GM06990 (cell line): ENCODE results near the gene CRNN.

Source experiments
- DNase-seq: peaks from one replicate; pipeline ENCODE4 v3.0.0-alpha.2; 2011; ENCODE audit not compliant: insufficient read length; ENCODE audit errors: extremely low read depth
- H3K27me3 ChIP-seq: replicated peaks from 2 replicates; pipeline ENCODE4 v1.6.0; 2011; ENCODE audit warnings: low read length; ENCODE audit not compliant: control insufficient read depth, insufficient read depth
- H3K36me3 ChIP-seq: 2 replicates; pipeline ENCODE4 v1.5.1; 2011; ENCODE audit warnings: low read length; ENCODE audit not compliant: control insufficient read depth, insufficient read depth
- H3K4me3 ChIP-seq: replicated peaks from 2 replicates; pipeline ENCODE4 v1.5.1; 2011; ENCODE audit warnings: low read depth, mild to moderate bottlenecking, control low read depth, low read length
- CTCF ChIP-seq: IDR thresholded peaks from 2 replicates; pipeline ENCODE4 v1.5.1; 2011; ENCODE audit warnings: low read length, control low read depth, mild to moderate bottlenecking, inconsistent platforms; ENCODE audit not compliant: insufficient read depth, poor library complexity, severe bottlenecking

The CRNN gene

GRCh38 chr1:152448496-152448895 is 34.4 kb upstream of the CRNN start:
- no peak for DNase-seq
- no peaks in the 10 kb centered on the region for H3K36me3 ChIP-seq
- TF ChIP-seq CTCF, result no peak
- H3K4me3 ChIP-seq, result no peak overlapping the region
- no peaks in the 10 kb centered on the region; the same call in 1 of the 2 replicates for H3K27me3 ChIP-seq

- H3K36me3 ChIP-seq, result no peaks in the 10 kb centered on the region
- H3K27me3 ChIP-seq, result no peaks in the 10 kb centered on the region; the same call in 1 of the 2 replicates
- DNase-seq, result no peak
- H3K4me3 ChIP-seq, result no peak overlapping the region
- no peak for TF ChIP-seq CTCF
Observed at GRCh38 chr1:152448095-152448494, 34.0 kb upstream of the CRNN start.

GRCh38 chr1:152447484-152447883 is 33.4 kb upstream of the CRNN start:
- no peak overlapping the region for H3K4me3 ChIP-seq
- TF ChIP-seq CTCF, result no peak
- H3K36me3 ChIP-seq, result no peaks in the 10 kb centered on the region
- DNase-seq, result no peak
- no peaks in the 10 kb centered on the region; the same call in 1 of the 2 replicates for H3K27me3 ChIP-seq

- Histone ChIP-seq H3K4me3 (no peak overlapping the region), H3K36me3 (no peaks in the 10 kb centered on the region), H3K27me3 (no peaks in the 10 kb centered on the region; the same call in 1 of the 2 replicates)
- TF ChIP-seq CTCF, result no peak
- DNase-seq, result no peak
Observed at GRCh38 chr1:152444045-152444444, 30.0 kb upstream of the CRNN start.

GRCh38 chr1:152442765-152443164 is 28.7 kb upstream of the CRNN start:
- TF ChIP-seq CTCF, result no peak

GRCh38 chr1:152442301-152442700 is 28.2 kb upstream of the CRNN start:
- no peak for DNase-seq
- peaks cover 2% of the 10 kb centered on the region for H3K27me3 ChIP-seq
- TF ChIP-seq CTCF, result no peak
- no peak overlapping the region for H3K4me3 ChIP-seq
- H3K36me3 ChIP-seq, result no peaks in the 10 kb centered on the region

More at GRCh38 chr1:152442765-152443164, 28.7 kb upstream of the CRNN start:
- no peak for DNase-seq
- Histone ChIP-seq H3K27me3 (peaks cover 1% of the 10 kb centered on the region), H3K36me3 (no peaks in the 10 kb centered on the region), H3K4me3 (no peak overlapping the region)
